Endothelial cell (in vitro differentiated cells): ENCODE measurements around the gene FAM222B. TPM values are rescaled to one million over a fixed set of nuclear protein-coding genes. Genes with fewer than 3 reads are reported as not detected.

ENCODE experiments used
- DNase-seq: peaks from one replicate; pipeline ENCODE4 v3.0.0; 2021; ENCODE audit warnings: low spot score
- H3K27ac Mint-ChIP-seq: one replicate; pipeline ENCODE4 v1.8.0; 2021; ENCODE audit warnings: mixed read lengths, inconsistent platforms; ENCODE audit not compliant: unreplicated experiment
- H3K27me3 Mint-ChIP-seq: one replicate; pipeline ENCODE4 v1.8.0; 2021; ENCODE audit warnings: mild to moderate bottlenecking, moderate library complexity, mixed read lengths, inconsistent platforms; ENCODE audit not compliant: unreplicated experiment
- H3K36me3 Mint-ChIP-seq: one replicate; pipeline ENCODE4 v1.8.0; 2021; ENCODE audit warnings: mild to moderate bottlenecking, low read depth, mixed read lengths, inconsistent platforms; ENCODE audit not compliant: unreplicated experiment
- H3K4me1 Mint-ChIP-seq: one replicate; pipeline ENCODE4 v1.8.0; 2021; ENCODE audit warnings: mild to moderate bottlenecking, mixed read lengths, inconsistent platforms; ENCODE audit not compliant: unreplicated experiment
- H3K4me3 Mint-ChIP-seq: one replicate; pipeline ENCODE4 v1.8.0; 2021; ENCODE audit warnings: mild to moderate bottlenecking, mixed read lengths, inconsistent platforms; ENCODE audit not compliant: unreplicated experiment
- H3K9me3 Mint-ChIP-seq: one replicate; pipeline ENCODE4 v1.8.0; 2021; ENCODE audit warnings: mixed read lengths, inconsistent platforms; ENCODE audit not compliant: unreplicated experiment
- CTCF ChIP-seq: fragments of 200-600 bp; sonication (generic); IDR thresholded peaks from one replicate; pipeline ENCODE4 v1.5.0; 2021; ENCODE audit warnings: antibody characterized with exemption; ENCODE audit not compliant: unreplicated experiment
- long read RNA-seq: library from polyadenylated mRNA; unstranded; transcript quantifications from one replicate; pipeline ENCODE4 v2.0.0, GENCODE V29; 2020; ENCODE audit not compliant: unreplicated experiment
- total RNA-seq: library from RNA; stranded (reverse); fragmentation: NEBNext Ultra II Directional; extraction: Animal tissue kit (Norgen Biotek cat#: 25700); gene quantifications from one replicate; pipeline ENCODE4 v1.2.1, GENCODE V29; 2021; ENCODE audit not compliant: unreplicated experiment

The FAM222B gene, protein sequence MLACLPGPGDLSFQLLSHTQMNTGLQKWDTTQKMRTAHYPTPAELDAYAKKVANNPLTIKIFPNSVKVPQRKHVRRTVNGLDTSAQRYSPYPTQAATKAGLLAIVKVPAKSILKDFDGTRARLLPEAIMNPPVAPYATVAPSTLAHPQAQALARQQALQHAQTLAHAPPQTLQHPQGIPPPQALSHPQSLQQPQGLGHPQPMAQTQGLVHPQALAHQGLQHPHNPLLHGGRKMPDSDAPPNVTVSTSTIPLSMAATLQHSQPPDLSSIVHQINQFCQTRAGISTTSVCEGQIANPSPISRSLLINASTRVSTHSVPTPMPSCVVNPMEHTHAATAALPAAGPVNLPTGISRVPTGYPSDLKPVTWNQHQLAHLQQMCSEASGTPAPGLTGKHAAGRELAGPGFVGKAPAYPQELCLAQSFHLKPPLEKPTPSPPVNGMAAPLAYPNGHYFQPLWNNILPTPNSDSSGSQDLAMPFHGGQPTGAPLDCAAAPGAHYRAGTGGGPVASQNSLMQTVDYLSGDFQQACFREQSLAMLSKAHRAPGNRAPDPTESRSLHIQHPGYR
- total RNA-seq: 69.9 TPM
- long read RNA-seq, partial matches to known transcripts: 0 of 5 reads
- long read RNA-seq, other reads (novel, unspliced or antisense): 3 of 5 reads

DNA sequence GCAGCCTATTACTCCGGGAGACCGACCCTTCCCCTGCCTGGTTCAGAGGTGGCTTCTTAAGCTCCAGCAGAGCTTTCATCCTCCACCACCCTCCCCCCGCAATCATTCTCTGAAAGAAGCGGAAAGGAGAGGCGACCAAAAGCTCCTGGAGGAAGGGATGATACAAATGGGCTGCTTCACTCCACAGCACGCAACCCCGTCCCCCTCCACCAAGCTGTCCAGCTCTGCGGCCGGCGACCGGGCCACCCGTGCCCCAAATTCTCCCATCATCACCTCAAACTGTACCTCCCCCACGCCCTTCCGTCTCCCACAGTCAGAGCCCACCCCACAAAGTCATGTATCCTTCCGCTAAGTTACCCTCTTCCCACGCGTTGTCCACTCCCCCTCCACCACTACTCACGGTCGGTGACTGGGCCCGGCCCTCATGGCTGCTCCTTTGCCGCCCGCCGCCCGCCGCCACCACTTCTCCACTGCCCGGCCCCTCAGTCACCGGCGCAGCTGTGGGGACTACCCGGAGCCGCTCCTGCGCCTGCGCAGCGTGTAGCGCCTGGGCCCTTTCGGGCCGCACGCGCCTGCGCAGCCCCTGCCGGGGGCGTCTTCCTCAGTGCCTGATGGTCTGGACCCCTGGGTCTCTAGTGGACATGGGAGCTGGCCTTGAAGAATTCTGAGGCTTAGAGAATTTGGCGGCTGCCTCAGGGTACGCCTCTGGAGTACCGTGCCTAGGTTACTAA, at the start of gene FAM222B:
TSS of gene FAM222B (minus strand) at position 509 of the 731 bp plus-strand sequence. CDS start 76,123 bp downstream, outside the sequence.
- peaks cover 22% of the 10 kb centered on the region for H3K4me1 Mint-ChIP-seq
- peak; percentile 94 for DNase-seq
- peaks cover 5% of the 10 kb centered on the region for H3K36me3 Mint-ChIP-seq
- peak within 1 kb of the TSS; percentile 95 for H3K27ac Mint-ChIP-seq
- peaks cover 7% of the 10 kb centered on the region for H3K27me3 Mint-ChIP-seq
- no peak for TF ChIP-seq CTCF
- no peaks in the 10 kb centered on the region for H3K9me3 Mint-ChIP-seq
- H3K4me3 Mint-ChIP-seq: peak within 1 kb of the TSS; percentile 100

GRCh38 chr17:28892024-28892423, 49.4 kb upstream of the FAM222B start:
- H3K27ac Mint-ChIP-seq: peak overlapping the region; percentile 77
- no peaks in the 10 kb centered on the region for H3K9me3 Mint-ChIP-seq
- peaks cover 46% of the 10 kb centered on the region for H3K4me1 Mint-ChIP-seq
- peaks cover 20% of the 10 kb centered on the region for H3K36me3 Mint-ChIP-seq
- H3K27me3 Mint-ChIP-seq: peaks cover 7% of the 10 kb centered on the region
- H3K4me3 Mint-ChIP-seq: no peak overlapping the region
- TF ChIP-seq CTCF: no peak
- no peak for DNase-seq

- Mint-ChIP-seq H3K4me3 (no peak overlapping the region), H3K9me3 (no peaks in the 10 kb centered on the region), H3K27ac (peak overlapping the region; percentile 89), H3K4me1 (peaks cover 45% of the 10 kb centered on the region), H3K36me3 (peaks cover 24% of the 10 kb centered on the region), H3K27me3 (peaks cover 5% of the 10 kb centered on the region)
- TF ChIP-seq CTCF: no peak
- no peak for DNase-seq
Observed at GRCh38 chr17:28891201-28891600, 48.6 kb upstream of the FAM222B start.

DNA sequence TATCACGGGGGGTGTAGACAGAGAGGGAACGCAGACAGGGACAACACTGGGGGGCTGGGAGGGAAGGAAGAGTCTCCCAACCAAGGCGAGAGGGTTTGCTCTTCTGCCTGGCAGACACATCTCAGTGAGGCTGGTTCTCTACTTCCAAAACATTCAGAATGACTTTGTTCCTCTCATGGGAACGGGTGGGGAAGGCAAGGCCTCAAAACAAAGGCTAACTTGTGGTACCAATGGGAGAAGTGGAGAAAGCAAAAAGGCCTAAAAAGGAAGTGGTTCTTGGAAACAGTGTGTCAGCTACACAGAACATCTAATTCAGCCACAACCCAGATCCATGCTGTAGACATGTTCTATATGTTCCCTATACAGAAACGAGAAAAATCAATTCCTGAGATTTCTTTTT, 47.4 kb upstream of the FAM222B start:
- H3K9me3 Mint-ChIP-seq: no peaks in the 10 kb centered on the region
- H3K27ac Mint-ChIP-seq: no peak overlapping the region
- peaks cover 48% of the 10 kb centered on the region for H3K4me1 Mint-ChIP-seq
- DNase-seq: no peak
- peak overlapping the region; percentile 59 for H3K4me3 Mint-ChIP-seq
- H3K27me3 Mint-ChIP-seq: peaks cover 3% of the 10 kb centered on the region
- no peak for TF ChIP-seq CTCF
- H3K36me3 Mint-ChIP-seq: peaks cover 22% of the 10 kb centered on the region
